Activated T-cell treated with anti-CD3 and anti-CD28 coated beads, Interleukin-2, amount 50 U/mL, for 48 hours (primary cell): ENCODE data around the gene TBX21.
"Not testable (repeated sequence)": the region's sequence is repeated elsewhere in the genome, so short reads cannot be mapped to it uniquely, and the experiment has no call there.

Source experiments
- DNase-seq, 2 experiments: peaks; one replicate each; pipeline ENCODE4 v3.0.0-alpha.2; 2020

The TBX21 gene

DNA sequence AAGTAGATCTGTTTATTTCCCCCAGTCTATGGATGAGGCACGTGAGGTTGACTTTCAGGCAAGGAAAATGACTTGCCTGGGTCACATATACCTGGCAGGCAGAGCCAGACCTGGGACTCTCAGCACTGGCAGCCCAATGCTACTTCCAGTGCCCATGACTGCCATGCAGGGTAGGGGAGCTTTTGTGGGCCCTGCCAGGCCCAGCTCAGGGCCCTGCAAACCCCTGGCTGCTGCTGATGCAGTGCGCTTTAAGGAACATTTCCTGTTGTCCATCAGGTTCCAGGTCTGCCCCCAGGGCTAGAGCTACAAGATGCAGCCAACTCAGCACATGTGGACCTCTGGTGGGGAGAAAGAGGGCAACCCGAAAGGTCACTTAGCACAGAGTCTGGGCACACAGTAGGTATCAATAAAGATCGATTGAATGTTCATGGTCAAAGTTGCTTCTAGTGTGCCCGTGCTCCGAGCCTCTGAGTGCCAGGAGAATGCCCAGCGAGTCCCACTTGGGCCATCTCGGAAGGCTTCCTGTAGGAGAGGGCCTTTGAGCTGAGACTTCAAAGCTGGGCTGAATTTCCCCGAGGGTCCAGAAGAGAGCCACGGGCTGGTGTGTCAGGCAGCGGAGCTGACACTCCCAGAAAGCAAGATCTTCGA, 513 bp upstream of the TBX21 start:
- DNase-seq, result peak in 1 of 2 experiments; percentile 56

DNA sequence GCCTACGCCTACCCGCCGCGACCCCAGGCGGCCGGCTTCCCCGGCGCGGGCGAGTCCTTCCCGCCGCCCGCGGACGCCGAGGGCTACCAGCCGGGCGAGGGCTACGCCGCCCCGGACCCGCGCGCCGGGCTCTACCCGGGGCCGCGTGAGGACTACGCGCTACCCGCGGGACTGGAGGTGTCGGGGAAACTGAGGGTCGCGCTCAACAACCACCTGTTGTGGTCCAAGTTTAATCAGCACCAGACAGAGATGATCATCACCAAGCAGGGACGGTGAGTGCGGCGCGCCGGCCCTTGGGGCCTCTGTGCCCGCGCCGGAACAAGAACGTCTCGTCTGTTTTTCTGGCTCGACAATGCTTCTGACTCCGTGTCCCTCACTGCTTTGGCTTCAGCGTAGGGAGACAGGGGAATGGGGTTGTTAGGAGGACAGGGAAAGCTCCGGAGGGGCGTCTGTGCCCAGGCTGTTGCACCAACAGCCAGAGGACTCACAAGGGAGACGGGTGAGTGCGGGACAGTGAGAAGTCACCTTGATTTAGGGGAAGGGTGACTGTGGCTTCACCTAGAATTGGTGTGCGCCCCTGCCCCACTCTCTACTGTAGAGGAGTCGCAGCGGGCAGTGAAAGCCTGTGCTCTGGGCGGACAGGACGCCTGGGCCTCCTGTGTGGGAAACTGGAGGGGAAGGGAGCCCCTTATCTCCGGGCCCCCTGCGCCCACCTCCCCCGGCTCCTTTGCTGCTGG, 806 bp downstream of the TBX21 start:
- peak; percentile 56 to 62 for DNase-seq

DNA sequence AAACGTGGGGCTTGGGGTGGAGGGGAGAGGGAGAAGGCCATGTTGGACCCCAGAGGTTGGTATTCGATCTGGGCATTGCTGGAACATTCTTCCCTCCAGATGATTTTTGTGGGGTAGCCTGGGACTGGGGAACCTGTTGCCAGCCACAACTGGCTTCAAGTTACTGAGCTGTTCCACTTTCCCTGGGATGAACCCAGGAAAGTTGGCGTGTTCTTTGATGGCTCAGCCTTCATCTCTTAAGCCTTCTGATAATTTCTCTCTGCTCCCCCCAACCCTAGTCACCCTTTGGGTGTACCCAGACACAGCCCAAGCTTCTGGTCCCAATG, 2.1 kb downstream of the TBX21 start:
- DNase-seq, result no peak

DNA sequence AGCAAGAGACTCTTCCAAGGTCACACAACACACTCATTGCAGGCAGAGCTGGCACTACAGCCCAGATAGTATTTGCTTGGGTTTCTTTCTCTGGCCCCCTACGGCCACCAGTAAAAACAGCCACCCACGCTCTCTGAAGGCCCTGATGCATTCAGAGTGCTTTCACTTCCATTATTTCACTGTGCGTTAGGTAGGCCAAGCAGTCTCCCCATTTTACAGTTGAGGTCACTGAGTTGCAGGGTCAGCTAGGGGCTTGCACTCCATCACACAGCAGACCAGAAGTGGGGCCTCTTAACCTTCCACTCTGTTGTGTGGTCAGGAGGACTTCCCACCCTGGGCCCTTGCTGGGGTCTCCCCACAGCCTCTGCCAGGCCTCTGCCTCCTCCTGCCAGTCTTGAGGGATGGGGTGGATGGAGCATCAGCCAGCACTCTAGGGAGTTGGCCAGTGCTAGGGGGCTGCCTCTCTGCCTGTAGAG, 2.5 kb downstream of the TBX21 start:
- DNase-seq, result peak in 1 of 2 experiments; percentile 47

DNA sequence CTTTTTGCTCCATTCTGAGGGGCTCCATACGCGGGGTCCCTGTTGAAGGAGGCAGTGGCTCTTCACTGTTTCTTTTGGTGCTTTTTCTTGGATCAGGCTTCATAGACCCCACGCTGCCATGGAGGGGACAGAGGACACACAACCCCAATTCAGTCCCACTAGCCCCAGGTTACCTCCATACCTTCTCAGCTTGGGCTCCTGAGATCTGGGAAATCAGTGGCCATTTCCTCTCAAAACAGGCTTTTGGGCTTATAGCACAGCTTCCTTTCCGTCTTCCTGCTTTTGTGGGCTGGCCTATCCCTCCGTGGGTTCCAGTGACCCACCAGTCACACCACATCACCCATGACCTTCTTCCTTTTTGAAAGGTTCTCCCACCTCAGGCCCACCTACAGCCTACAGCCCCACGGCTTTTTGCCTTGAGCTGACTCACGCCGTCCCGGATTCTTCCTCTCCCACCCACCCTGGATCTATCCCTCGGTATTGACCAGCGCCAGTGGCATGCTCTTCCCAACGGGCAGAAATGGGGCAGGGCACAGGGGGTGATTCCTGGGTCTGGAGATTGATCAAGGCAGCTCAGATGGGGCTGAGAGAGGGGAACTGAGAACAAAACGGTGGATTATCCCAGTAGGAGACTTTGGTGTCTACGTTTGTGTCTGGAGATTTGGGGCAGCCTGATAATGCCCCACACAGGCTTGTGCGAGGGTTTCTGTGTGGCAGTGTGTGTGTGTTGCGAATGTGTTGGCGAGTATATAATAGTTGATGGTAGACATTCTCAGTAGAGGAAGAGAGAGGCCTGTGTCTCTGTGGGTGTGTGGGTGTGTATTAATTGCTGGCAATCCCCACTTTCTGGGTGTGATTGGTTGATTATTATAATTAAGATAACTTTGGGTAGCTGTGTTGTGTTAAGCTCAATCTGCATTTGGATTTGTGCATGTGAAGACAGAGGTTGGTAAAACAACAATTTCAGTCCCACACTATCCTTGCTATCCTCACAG, 3.8 kb downstream of the TBX21 start:
- DNase-seq, result no peak

DNA sequence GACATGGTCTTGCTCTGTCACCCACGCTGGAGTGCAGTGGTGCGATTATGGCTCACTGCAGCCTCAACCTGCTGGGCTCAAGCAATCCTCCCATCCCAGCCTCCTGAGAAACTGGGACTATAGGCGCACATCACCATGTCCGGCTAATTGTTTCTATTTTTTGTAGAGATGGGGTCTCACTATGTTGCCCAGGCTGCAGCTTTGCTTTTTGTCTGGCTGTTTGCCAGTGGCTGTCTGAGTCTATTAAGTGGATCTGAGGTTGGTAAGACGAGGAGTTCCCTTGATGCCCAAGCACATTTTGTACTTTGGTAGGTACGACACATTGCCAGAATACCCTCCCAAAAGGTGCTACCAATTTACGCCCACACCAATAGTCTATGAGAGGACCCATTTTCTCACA, 5.1 kb downstream of the TBX21 start:
- no peak for DNase-seq

DNA sequence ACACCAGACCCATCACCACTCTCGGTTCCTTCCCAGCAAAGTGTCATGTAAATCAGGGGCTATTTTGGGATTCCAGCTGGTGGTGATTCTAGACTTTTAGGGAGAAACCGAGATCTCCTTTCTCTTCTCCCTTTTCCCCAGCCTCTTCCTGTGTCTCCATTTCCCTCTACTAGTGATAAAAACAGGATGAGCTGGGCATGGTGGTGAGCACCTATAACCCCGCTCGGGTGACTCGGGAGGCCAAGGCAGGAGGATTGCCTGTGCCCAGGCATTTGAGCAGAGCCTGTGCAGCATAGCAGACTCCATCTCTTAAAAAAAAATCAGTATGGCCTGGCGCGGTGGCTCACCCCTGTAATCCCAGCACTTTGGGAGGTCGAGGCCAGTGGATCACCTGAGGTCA, 6.1 kb downstream of the TBX21 start:
- DNase-seq, result no peak

DNA sequence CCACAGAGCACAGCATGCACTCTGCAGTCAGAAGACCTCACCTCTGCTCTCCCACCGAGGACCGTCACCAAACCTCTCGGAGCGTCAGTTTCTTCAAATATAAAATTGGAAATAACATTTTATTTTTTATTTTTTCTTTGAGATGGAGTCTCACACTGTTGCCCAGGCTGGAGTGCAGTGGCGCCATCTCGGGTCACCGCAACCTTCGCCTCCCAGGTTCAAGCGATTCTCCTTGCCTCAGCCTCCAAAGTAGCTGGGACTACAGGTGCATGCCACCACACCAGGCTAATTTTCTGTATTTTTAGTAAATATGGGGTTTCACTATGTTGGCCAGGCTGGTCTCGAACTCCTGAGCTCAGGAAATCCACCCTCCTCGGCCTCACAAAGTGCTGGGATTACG, 6.9 kb downstream of the TBX21 start:
- DNase-seq, result not testable (repeated sequence)

DNA sequence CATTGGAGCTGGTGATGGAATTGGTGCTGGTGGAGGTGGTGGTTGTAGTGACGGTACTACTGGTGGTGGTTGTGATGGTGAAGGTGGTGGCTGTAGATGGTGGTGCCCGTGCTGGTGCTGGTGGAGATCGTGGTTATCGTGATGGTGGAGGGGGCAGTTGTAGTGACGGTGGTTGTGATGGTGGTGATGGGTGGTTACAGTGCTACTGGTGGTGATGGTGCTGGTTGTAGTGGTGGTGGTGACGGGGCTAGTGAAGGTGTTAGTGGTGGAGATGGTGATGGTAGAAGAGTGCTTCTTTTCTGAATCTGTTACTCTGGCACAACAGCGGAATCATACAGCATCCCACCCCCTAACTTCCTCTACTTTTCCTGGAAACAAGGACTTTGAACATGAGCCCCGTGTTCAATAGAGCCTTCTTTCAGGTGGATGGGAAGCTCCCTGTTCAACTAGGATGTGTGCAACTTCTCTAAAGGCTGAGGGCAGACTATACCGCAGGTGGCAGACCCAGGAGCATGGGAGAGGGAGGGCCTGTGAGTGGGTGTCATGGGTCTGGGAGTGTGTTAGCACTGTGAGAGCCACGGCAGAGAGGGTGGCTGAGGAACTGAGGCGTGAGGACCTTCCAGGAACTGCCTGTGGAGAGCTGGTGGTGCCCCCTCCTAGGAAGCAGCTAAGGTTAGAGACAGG, 8.2 kb downstream of the TBX21 start:
- DNase-seq, result peak in 1 of 2 experiments; percentile 50

DNA sequence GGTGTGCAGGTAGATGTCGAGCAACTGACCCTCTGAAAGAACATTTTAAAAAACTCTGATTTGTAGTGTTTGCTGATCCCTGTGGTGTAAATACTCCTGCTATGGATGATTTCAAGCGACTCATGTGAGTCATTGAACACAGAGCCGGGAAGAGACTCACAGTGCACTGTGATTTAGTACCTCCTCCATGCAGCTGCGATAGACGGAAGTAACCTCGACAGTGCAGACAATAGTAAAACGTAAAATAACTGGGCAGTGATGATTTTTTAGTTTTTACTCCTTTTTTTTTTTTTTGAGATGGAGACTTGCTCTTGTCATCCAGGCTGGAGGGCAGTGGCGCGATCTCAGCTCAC, 8.7 kb downstream of the TBX21 start:
- DNase-seq, result no peak

DNA sequence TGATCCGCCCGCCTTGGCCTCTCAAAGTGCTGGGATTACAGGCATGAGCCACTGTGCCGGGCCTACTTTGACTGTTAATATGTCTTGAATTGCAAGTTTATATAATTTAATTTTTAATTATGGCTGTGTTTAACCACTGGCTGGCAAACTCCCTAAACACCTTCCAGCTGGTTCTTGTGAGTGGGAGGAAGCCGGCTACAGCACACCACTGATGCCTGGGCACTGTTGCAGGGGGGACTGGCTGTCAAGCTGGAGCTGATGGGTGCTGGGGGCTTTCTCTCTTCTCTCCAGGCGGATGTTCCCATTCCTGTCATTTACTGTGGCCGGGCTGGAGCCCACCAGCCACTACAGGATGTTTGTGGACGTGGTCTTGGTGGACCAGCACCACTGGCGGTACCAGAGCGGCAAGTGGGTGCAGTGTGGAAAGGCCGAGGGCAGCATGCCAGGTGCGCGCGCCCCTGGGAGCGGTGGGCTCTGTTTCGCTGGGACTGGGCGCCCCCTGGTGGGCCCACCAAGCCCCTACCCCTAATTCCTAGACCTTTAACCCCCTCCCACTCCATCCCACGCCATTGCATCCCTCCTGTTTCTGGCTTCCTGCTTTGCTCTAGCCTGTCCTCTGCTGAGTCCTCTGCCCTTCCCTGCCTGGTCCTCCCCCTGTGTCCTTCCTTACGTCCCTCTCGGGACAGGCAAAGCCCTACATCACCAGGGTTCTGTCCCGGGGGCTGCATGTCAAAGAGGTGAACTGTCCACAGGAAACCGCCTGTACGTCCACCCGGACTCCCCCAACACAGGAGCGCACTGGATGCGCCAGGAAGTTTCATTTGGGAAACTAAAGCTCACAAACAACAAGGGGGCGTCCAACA, 9.5 kb downstream of the TBX21 start:
- peak; percentile 49 to 66 for DNase-seq

DNA sequence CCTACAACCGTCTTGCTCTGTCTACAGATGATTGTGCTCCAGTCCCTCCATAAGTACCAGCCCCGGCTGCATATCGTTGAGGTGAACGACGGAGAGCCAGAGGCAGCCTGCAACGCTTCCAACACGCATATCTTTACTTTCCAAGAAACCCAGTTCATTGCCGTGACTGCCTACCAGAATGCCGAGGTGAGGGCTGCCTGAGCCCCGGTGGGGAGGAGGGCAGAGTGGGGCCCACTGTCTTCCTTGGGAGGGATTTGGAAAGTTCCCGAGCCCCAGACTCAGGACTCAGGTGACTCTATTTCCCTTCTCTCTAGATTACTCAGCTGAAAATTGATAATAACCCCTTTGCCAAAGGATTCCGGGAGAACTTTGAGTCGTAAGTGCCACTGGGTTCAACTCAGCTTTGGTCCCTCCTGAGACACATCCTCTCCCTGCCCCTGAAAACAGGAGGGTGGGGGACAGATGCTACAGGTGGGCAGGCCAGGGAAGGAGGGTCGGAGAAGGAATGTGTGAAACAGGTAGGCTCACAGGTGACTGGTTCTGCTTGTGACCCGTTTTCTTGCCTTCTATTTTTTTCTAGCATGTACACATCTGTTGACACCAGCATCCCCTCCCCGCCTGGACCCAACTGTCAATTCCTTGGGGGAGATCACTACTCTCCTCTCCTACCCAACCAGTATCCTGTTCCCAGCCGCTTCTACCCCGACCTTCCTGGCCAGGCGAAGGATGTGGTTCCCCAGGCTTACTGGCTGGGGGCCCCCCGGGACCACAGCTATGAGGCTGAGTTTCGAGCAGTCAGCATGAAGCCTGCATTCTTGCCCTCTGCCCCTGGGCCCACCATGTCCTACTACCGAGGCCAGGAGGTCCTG, 11.4 kb downstream of the TBX21 start:
- no peak for DNase-seq

DNA sequence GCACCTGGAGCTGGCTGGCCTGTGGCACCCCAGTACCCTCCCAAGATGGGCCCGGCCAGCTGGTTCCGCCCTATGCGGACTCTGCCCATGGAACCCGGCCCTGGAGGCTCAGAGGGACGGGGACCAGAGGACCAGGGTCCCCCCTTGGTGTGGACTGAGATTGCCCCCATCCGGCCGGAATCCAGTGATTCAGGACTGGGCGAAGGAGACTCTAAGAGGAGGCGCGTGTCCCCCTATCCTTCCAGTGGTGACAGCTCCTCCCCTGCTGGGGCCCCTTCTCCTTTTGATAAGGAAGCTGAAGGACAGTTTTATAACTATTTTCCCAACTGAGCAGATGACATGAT, 12.0 kb downstream of the TBX21 start:
- no peak for DNase-seq

DNA sequence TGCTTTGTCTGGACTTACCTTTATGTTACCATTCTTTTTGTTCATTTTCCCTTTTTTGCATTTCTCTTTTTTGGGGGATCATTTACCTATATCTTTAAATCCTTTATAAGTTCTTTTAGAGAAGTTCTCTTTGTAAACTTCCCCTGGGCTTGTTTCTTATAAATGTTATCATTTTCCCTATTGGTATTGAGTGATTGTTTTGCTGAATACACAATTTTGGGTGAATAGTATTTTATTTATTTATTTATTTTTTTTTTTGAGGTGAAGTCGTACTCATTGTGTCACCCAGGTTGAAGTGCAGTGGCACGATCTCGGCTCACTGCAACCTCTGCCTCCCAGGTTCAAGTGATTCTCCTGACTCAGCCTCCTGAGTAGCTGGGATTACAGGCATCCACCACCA, 18.4 kb downstream of the TBX21 start:
- DNase-seq, result no peak

DNA sequence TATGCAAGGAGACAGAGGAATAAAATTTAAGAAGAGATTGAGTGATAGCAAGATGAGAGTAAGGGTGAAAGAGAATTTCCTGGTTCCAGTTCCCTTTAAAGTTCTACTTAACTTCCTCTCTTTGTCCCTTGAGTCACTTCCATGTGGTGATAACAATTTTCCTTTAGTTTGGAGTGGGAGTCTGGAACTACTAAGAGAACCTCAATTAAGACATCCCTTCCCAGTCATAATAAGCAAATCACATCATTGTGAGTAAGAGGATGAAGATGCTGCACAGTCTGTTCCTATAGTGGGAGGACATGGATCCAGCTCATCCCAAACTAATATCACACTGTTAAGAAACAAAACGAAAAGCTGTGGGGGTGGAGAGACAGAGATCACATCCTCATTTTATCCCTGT, 24.4 kb downstream of the TBX21 start:
- DNase-seq, result no peak

DNA sequence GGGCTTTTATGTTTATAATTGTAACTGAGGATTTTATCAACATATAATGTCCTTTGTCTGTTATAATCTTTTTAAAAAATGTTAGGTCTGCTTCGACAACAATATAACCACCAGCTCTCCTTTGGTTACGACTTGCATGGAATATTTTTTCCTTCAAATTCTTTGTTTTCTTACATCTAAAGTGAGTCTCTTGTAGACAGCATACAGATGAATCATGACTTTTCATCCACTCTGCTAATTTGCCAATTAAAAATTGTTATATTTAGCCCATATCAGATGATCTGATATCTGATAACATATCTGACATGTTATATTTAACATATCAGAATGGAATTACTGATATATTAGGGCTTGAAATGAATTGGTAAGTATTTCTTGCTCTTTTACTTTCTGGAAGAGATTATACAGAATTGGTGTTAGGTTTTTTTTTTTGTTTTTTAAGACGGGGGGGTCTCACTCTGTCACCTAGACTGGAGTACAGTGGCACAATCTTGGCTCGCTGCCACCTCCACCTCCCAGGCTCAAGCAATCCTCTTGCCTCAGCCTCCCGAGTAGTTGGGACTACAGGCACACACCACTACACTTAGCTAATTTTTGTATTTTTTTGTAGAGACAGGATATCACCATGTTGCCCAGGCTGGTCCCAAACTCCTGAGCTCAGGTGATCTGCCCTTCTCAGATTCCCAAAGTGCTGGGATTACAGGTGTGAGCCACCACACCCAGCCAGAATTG, 27.5 kb downstream of the TBX21 start:
- no peak for DNase-seq

DNA sequence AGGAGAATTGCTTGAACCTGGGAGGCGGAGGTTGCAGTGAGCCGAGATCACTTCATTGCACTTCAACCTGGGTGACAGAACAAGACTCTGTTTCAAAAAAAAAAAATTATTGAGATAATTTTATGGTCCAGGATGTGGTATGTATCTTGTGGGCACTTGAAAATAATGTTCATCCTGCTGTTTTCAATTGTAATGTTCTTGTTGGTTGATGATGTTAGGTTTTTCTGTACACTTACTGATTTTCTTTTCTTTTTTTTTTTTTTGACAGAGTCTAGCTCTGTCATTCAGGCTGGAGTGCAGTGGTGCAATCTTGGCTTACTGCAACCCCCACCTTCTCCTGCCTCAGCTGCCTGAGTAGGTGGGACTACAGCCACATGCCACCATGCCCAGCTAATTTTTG, 29.7 kb downstream of the TBX21 start:
- no peak for DNase-seq

DNA sequence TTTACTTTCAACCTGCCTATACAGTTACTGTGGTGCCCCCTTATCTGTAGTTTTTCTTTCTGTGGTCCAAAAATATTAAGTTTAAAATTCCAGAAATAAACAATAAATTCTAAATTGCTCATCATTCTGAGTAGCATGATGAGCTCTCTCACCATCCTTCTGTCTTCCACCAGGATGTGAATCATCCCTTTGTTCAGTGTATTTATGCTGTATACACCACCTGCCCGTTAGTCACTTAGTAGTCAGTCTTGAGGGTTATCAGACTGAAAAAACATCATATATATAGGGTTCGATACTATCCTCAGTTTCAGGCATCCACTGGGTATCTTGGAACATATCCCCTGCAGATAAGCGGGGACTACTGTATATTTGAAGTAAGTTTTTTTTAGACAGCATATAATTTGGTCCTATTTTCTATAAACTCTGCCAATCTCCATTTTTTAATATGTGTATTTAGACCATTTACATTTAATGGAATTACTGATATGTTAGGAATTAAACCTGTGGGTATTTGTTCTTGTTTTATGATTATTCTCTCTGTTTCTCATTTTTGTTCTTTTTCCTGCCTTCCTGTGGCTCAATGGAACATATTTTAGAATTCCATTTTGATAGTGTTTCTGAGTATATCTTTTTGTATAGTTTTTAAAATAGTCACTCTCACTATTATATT, 31.0 kb downstream of the TBX21 start:
- DNase-seq, result no peak

DNA sequence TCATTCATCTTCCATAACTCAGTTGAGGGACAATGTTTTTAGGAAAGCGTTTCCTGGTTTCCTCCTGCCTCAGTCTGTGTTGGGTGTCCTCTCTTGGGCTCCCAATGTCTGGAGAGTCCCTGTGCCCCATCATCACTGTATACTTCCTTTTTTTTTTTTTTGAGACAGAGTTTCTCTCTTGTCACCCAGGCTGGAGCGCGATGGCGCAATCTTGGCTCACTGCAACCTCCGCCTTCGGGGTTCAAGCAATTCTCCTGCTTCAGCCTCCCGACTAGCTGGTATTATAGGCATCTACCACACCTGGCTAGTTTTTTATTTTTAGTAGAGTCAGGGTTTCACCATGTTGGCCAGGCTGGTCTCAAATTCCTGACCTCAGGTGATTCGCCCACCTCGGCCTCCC, 40.6 kb downstream of the TBX21 start:
- DNase-seq, result not testable (repeated sequence)

DNA sequence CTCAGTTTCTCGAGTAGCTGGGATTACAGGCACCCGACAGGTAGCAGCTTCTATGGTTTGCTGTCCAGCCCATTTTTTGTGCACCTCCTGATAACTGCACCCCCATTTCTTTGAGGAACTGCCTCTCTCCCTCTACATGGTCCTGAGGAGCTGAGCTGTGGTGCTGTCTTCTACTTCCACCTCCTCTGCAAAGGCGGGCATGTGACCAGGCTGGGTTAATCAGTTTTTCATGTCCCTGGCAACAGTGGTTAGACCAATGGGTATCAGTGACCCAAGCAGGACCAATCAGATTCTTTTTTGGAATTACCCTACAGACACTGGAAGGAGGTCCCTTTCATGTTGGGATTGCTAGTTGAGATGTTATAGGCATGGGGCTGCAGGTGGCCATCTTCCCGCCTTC, 41.3 kb downstream of the TBX21 start:
- no peak for DNase-seq
